ENCODE data around the gene GPRIN2.
A peak's percentile ranks its signal among the peaks of the same experiment; 100 is the strongest.
"Not testable (repeated sequence)": the region's sequence is repeated elsewhere in the genome, so short reads cannot be mapped to it uniquely, and the experiment has no call there.

Gene GPRIN2

DNA sequence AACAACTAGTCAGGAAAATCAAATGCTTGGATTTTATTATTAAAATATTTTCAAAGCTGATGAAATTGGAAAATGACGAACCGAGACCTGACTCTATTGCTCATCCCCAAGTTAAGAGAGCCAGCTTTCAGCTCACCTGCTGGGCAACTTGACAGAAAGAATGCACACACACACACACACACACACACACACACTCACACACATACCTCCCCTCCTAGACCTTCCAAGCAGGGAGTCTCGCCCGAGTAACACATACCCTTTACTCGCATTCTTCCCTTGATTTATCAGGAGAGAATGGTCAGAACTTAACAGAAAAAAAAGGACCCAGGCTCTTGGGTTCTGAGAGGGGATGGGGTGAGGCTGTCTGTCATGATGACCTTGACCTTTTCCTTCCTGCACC, 19.1 kb downstream of the GPRIN2 start:
- FAIRE-seq (no peak), DNase-seq (ENCODE audit: low spot score) (no peak)

DNA sequence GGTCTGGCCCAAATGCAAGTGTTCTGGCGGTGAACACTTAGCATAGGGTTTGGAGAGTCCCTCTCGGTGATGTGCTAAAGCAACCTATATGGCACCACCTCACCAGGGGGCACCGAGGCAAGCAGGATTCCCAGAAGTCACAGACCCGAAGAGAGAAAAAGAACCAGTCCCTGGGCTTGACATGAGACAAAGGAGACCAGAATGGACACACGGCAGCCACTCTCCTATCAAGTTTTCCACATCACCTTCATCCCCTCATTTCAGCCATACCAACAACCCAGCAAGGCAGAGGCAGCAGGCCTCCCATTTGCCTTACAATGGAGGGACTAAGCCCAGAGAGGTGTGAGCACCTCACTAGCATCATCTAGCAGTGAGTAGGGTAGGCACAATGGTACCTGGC, 19.7 kb downstream of the GPRIN2 start:
- no peak for FAIRE-seq
- no peak for DNase-seq (ENCODE audit: low spot score)

DNA sequence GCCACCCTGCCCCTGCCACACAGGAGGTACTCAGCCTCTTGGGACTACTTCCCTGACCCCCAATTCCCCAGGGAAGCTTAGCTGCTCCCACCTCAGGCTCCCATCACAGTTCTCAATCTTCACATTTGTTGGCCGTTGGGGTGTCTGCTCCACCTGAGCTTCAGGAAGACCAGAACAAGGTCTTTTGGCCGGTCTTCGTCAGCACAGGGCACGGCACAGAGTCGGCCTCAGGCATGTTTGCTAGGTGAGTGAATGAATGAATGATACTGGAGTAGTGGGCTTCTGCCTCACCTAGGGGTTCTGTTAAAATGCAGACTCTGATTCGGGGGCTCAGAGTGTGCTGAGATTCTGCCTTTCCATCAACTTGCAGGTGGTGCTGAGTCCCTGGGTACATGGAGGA, 20.3 kb downstream of the GPRIN2 start:
- no peak for DNase-seq (ENCODE audit: low spot score)
- FAIRE-seq: no peak

DNA sequence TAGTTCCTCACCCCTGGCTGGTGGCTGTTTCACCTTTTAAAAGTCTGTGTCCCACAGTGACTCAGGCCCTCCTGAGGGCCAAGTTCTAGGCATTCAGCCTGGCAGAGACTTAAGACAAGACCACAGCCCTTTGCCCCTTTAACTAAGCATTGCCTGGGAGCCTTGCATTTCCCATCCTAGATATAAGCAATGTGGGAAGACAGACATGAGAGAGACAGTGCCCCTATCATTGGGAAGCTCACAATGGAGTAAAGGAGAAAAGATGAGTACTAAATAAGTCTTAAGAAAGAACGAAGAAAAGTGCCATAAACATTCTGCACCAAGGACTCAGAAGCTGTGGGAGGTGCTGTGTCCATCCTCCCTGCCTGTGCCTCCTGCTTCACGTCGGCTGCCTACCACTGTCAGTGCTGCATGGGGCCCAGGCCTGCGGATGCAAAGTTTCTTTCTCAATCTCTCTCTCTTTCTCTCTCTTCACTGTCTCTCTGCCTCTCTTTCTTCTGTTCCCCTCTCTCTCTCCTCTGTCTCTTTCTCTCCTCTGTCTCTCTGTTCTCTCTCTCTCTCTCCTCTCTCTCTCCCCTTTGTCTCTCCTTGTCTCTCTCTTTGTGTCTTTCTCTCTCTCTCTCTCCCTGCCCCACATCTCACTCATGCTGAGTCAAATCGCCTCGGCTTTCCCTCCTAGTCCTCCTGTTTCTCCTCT, 21.5 kb downstream of the GPRIN2 start:
- DNase-seq (ENCODE audit: low spot score) (no peak), FAIRE-seq (no peak)

DNA sequence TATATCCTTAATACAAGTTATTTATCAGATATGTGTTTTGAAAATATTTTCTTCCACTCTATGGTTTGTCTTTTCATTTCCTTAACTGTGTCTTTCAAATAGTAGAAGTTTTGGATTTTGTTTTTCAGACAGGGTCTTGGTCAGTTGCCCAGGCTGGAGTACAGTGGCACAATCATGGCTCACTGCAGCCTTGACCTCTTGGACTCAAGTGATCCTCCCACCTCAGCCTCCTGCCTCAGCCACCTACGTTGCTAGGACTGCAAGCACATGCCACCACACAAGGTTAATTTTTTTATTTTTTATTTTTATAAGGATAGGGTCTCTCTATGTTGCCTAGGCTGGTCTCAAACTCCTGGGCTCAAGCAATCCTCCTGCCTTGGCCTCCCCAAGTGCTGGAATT, 24.2 kb downstream of the GPRIN2 start:
- DNase-seq (ENCODE audit: low spot score); FAIRE-seq: not testable (repeated sequence)

DNA sequence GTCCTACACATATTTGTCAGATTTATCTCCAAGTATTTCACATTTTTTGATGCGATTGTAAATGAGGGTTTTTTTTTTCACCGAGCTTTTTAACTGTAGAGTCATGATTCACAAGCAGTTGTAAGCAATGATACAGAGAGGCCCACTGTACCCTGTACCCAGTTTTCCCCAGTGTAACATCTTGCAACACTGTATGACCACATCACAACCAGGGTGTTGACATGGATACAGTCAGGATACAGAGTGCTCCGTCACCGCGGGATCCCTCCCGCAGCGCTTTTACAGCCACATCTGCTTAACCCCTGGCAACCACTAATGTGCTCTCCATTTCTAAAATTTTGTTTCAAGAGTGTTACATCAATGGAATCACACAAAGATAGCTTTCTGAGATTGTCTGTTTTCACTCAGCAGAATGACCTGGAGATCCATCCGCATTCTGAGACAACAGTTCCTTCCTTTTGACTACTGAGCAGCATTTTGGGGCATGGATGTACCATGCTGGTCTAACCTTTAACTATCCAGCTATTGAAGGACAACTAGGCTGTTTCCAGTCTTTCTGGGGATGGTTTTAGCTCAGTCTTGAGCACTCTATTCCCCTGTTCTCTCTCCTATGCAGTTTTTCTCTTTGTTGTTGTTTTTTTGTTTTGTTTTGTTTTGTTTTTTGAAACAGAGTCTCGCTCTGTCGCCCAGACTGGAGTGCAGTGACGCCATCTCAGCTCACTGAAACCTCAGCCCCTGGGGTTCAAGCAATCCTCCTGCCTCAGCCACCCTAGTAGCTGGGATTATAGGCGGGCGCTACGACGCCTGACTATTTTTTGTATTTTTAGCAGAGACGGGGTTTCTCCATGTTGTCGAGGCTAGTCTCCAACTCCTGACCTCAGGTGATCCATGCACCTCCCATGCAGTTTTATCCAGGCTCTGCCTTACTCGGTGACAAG, 25.9 kb downstream of the GPRIN2 start:
- FAIRE-seq: no peak
- no peak for DNase-seq (ENCODE audit: low spot score)

DNA sequence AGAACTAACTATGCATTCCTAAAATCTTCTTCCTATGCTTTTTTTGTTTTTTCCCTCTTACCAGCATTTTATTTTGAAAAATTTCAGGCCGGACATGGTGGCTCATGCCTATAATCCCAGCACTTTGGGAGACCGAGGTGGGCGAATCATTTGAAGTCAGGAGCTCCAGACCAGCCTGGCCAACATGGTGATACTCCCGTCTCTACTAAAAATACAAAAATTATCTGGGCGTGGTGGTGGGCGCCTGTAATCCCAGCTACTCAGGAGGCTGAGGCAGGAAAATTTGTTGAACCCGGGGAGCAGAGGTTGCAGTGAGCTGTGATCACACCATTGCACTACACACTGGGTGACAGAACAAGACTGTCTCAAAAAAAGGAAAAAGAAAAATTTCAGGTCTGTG, 26.7 kb downstream of the GPRIN2 start:
- not testable (repeated sequence) for FAIRE-seq; DNase-seq (ENCODE audit: low spot score)

DNA sequence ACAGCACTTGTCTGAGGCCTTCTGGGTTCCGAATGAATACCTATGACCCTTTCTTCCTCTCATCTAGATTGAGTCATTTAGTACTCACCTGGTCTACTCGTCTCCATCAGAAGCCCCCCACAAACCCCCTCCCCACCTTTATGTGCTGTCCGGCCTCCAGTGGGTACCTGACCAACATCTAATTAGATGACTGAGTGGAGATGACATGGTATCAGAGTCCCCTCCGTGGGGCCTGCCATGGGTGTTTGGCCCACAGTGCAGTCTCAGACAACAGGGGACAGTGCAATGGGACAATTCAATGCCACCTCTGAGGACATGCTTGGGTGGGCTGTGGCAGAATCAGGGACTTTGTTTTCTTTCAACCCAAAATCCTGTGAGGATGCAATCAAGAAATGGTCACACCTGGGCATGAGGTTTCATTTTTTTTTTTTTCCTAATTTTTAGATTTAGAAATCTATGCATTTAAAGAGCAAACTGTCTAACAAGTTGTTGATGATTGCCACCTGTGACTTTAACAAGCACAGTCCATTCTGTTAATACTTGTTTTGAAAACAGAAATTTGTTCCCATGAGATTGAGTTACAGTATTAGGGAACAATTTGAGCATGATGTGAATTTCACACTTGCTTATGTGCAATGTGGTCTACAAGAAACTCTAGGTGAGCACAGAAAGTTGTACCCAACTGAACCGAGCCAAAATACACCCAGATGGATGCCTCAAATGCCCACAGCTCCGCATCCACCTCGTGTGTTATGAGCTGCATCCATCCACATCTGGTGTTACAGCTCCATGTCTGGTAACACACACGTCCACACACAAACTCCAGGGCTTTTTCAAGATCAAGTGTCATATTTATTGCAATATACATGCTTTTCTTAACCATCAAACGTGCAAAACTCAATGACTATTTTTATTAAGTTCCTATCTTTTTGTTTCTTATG, 27.5 kb downstream of the GPRIN2 start:
- FAIRE-seq: no peak
- DNase-seq (ENCODE audit: low spot score): no peak

DNA sequence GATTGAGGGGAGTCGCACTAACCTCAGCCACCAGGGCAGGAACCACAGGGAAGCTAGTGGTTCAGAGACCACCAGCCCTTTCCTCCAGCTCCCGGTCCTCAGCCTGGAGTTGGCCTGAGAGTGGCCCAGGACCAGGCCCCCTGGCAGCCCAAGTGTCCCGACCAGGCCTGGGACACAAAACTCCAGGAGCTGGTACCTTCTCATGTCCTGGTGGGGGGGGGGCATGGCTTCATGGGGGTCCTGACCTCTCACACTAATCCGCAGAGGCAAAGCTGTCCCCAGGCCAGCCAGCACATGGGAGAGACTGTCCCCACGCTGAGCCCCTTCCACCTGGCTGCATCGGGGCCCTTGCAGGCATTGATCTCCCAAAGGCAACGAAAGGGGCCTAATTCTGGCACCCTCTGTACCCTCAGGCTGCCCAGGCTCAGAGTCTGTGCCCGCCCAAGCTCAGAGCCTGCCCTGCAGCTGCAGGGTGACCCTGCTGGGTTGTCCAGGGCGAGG, 28.2 kb downstream of the GPRIN2 start:
- no peak for FAIRE-seq

DNA sequence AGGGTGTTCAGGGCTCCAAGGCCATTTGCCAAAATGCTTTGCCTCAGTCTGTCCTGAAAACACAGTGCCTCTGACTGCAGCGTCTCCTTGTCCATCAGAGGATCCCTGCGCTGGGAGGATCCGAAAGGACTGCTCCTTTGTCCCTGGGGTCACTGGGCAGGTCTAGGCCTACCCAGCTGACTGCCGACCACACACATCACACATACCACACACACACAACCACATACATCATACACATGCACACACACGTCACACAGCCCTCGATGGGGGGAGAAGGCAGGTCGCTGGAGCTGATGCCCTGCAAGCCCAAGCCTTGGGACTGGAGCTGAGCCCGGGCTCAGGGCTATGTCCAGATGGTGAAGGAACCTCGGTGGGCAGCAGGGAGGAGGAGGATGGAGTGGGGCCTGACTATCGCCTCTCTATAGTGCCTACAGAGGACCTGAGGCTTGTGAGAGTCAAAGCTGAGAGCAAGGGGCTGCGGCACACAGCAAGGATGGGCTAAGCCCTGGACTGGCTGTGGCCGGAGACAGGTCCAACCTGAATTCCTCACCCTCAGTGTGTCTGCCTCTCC, 29.1 kb downstream of the GPRIN2 start:
- no peak for DNase-seq (ENCODE audit: low spot score)
- FAIRE-seq: peak; percentile 68

More for the DNA sequence above, 28.2 kb downstream of the GPRIN2 start:
- no peak for DNase-seq (ENCODE audit: low spot score)

DNA sequence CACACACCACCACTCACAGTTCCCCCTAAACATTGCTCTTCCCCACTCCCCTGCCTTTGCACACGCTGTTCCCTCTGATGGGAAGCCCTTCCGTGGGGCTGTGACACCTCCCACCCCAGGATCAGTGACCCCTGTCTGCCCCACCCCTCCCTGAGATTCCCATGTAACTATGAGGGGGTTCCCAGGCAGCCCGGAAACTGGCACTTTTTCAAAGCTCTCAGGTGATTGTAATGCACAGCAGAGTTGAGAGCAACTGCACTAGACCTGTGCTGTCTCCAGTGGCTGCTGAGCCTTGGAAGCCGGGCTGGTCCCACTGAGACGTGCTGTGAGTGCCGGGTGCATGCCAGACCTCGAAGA, 29.8 kb downstream of the GPRIN2 start:
- DNase-seq (ENCODE audit: low spot score) (peak; percentile 74), FAIRE-seq (no peak)

DNA sequence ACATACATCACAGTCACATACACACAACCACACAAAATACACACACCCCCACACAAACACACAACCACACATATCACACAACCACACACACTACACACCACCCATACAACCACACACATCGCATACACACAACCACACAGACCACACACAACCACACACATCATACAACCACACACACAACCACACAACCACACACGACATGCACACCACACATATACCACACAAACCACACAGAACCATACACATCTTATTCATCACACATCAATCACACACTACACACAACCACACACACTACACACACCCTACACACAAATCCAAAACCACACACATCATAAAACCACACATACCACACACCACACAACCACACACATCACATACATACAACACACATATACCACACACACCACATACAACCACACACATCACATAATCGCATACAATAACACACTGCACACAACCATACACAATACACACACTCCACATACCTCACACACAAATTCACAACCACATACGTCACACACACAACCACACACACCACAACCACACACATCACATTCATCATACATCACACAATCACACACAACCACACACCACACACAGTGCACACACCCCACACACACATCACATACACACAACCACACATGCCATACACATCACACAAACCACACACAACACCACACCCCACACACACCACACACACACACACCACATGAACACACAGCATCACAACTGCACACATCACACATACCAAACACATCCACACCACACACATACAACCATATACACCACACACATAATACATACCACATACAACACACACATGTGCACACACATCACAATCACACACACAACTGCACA, 30.4 kb downstream of the GPRIN2 start:
- DNase-seq (ENCODE audit: low spot score): no peak
- FAIRE-seq: no peak

DNA sequence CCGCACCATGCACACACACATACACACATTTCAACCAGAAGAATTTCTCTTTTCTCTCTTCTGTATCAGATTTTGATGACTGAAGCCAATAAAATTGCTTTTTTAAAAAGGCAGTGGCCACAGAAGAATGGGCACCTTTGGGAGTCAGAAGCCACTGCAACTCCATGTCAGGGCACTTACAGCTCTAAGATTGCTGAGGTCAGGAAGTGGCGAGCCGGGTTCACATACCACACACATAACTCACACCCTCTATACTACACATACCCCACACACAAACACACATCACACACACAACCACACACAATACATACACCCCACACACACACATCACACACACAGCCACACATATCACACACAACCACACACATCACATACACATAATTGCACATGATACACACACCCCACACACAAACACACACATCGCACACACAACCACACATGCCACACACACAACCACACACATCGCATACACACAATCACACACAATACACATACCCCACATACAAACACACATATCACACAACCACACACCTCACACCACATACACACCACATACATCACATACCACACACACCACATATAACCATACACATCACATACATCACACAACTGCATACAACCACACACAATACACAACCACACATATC, 31.2 kb downstream of the GPRIN2 start:
- DNase-seq (ENCODE audit: low spot score) (peak; percentile 93), FAIRE-seq (no peak)

DNA sequence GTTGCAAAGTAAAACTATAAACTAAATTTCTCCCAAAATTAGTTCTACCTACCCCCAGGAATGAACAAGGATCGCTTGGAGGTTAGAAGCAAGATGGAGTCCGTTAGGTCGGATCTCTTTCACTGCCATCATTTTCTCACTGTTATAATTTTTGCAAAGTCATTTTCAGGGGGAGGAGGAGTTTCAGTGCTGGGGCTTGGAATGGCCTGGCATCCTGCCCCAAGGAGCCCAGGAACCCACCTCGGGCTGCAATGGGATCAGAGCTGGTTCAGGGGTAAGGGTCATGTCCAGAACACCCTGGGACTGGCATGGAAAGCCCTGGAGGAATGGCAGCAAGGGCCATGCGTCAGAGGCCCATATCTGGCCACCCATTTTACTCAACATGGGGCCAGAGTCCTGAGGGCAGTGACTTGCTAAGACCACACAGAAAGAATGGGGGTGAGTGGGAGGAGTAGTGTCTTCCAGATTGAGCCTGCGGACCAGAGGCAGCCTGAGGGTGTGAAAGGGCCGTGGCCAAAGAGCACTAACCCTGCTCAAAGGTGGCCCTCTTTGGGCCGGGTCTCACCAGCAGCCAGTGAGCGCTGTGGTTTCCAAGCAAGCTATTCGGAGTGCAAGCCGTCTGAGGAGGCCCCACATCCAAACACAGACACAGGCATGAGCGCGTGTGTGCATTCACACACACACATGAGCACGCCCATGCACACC, 31.8 kb downstream of the GPRIN2 start:
- FAIRE-seq (no peak), DNase-seq (ENCODE audit: low spot score) (peak; percentile 80)

DNA sequence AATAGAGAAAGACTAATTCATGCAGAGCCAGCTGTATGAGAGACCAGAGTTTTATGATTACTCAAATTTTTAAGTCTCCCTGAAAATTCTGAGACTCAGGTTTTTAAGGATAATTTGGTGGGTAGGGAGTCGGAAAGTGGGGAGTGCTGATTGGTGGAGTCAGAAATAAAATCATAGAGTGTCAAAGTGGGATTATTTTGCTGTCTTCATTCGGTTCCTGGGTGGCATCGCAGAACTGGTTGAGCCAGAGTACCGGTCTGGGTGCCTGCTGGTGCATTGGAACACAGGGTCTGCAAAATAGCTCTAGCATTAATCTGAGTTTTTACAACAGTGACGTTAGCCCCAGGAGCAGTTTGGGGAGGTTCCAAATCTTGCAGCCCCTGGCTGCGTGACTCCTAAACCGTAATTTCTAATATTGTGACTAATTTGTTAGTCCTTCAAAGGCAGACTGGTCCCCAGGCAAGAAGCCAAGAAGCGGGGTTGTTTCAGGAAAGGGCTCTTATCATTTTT, 32.4 kb downstream of the GPRIN2 start:
- DNase-seq (ENCODE audit: low spot score) (peak; percentile 78), FAIRE-seq (no peak)

DNA sequence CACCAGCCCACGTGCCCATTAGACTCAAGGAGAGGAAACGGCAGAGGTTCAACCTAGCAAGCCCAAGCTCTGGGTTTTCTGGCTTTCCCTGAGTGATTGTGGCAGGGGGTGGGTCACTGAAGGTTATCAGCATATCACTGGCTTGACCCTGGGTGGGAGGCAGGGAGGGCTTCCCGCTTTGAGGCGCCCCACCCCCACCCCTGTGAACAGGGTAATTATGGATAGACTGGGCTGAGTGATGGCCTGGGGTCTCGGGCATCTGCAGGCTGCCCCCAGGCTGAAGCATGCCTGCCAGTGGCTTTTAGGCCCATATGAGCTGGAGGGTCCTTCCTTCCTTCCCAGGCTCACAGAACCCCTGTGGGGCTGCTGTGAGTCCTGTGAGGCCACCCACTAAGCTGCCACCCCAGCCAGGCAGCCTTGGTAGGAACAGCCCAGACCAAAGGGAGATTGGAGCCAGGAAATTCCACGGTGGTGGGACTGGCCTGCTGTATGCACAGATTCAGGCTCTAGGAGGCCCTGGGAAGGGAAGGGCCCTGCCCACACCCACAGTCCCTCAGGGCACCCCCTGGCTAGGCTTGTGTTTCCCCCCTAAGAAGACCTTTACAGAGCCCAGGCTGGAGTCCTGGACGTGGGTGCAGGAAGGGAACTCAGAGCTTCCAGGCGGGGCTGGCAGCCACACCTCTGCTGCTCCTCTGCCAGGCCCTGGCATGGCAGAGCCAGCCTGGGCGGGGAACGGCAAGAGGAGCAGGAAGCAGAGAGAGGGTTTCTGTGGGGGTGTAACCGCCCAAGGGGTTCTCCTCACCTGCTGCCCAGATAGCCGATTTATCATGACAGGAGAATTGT, 33.1 kb downstream of the GPRIN2 start:
- FAIRE-seq: no peak
- peak; percentile 82 for DNase-seq (ENCODE audit: low spot score)

DNA sequence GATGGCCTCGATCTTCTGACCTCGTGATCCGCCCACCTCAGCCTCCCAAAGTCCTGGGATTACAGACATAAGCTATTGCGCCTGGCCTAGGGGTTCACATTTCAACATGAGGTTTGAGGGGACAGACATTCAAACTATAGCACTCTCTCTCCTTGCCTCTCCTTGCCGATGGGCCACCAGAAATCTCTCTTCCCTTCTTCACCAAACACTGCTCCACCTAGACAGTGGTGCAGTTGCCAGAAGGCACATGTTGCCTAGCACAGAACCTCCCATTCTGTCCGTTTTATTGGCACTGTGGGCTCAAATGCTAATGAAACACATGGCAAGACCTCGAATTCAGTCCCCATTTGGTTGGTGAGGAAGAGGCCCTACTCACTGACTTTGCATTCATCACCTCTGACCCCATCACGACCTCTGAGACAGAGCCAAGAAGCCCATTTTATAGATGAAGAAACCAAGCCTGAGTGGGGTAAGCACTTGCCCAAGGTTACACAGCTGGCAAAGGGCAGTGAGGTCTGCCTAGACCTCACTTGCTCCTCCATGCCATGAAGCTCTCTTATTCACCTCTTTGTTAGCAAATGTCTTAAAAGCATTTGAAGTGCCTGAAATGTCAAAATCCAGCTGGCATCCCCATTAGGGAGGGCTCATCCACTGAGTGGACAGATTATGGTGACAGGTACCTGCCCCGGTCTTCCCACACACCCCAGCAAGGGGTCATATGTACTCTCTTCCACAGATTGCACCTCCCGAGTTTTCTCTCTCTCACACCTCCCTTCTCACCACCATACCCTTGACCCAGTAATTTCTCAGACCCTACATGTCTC, 34.0 kb downstream of the GPRIN2 start:
- FAIRE-seq: no peak

More for the DNA sequence above, 34.0 kb downstream of the GPRIN2 start:
- DNase-seq (ENCODE audit: low spot score): no peak
